ENCODE data around the gene LRRC66. TPM values are rescaled to one million over a fixed set of nuclear protein-coding genes. Genes with fewer than 3 reads are reported as not detected.

LRRC66 gene

DNA sequence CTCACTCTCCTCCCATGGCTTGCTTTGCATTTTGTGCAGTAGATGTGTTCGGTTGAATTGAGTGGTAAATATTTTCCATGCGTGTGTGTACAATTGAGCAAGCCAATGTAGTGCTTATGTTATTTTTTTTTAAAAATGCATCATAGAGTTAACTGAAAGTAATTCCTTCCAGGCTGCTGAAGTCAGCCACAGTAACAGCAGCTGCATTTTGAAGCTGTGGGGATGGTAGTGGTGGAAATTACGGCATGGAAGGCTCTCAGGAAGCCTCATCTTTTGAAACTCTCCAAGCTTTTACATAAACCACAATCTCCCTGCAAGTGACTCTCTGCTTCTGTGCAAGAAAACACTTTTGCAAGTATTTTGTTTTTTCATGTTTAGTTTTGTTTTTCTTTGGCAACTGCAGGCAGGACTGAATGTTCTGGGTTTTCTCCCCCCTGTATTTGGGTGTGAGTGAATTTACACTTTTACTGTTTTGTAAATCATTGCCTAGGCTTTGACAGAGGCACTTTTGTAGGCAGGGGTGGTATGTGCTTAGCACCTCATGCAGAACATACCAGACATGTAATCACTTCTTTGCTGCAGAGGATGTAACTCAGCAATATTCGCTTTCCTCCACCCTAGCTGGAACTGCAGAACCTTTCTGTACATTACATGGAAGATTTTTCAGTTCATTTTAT is 56.2 kb downstream of the LRRC66 start:
- Histone ChIP-seq H3K4me2 (ENCODE audit: low read length) (no peak overlapping the region), H3K36me3 (ENCODE audit: insufficient read depth, low read length) (no peaks in the 10 kb centered on the region), H3K4me3 (ENCODE audit: low read length) (no peak overlapping the region), H3K4me1 (ENCODE audit: control insufficient read depth, insufficient read depth, low read length) (no peaks in the 10 kb centered on the region), H3K9me3 (replicated peaks; ENCODE audit: low read length) (no peaks in the 10 kb centered on the region), H3K27me3 (ENCODE audit: control insufficient read depth, insufficient read depth, low read length) (peaks cover 14% of the 10 kb centered on the region), H3K9ac (ENCODE audit: low read depth, low read length) (no peak overlapping the region)

DNA sequence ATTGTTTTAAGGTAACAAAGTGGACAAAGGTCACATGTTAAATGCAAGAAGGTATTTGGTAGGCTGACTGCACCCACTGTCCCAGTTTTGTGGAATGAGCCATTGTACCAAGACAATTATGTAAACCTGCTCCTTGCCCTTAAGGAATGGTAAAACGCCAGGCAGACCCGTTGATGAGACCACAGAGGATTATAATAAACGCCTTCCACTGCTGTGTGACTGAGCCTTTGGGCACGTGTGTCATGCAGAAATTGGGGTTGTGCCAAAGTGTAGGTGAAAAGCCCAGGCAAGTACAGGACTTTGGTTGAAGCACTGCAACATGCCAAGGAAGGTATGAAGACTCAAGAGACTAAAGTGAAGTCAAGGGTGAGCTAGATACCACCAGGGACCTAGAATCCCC is 59.7 kb downstream of the LRRC66 start:
- H3K4me2 ChIP-seq (ENCODE audit: low read length) = no peak overlapping the region
- no peak overlapping the region for H3K9ac ChIP-seq (ENCODE audit: low read depth, low read length)
- peaks cover 16% of the 10 kb centered on the region for H3K27me3 ChIP-seq (ENCODE audit: control insufficient read depth, insufficient read depth, low read length)
- no peaks in the 10 kb centered on the region for H3K4me1 ChIP-seq (ENCODE audit: control insufficient read depth, insufficient read depth, low read length)
- H3K4me3 ChIP-seq (ENCODE audit: low read length) = no peak overlapping the region
- H3K36me3 ChIP-seq (ENCODE audit: insufficient read depth, low read length) = no peaks in the 10 kb centered on the region
- H3K9me3 ChIP-seq (replicated peaks; ENCODE audit: low read length) = no peaks in the 10 kb centered on the region

DNA sequence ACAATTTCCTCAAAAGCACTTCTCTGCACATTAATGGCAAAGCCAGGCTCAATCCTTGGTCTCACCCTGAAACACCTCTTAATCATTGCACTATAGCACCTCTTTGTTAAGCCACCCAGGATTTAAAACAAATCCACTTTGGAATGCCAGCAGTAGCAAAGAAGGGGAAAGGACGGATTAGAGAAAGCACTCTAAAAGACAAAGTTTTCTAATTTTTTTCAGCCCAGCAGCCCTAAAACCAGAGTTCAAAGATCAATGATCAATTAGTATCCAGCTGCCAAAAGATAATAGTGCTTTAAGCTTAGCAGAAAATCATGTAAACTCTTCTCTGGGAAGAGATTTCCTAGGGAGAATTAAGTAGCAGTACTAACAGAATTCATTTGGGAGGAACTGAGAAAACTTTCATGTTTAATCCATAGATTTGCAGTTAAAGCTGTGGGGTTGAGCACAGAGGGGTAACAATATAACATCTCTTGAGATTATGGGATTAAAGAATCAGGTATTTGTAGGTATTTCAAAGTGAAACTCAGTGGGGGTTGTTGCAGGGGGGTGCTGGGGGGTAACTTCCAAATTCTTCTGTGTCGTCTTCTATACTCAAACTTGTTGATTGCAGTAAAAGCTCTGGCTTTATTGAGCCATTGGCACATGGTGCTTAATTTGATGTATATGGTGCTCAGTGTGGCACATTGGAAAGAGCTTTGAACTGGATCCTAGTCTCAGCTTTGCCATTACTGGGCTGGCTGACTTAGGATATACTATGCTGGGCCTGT is 61.8 kb downstream of the LRRC66 start:
- Histone ChIP-seq H3K4me2 (ENCODE audit: low read length) (no peak overlapping the region), H3K9ac (ENCODE audit: low read depth, low read length) (no peak overlapping the region), H3K4me1 (ENCODE audit: control insufficient read depth, insufficient read depth, low read length) (no peaks in the 10 kb centered on the region), H3K4me3 (ENCODE audit: low read length) (no peak overlapping the region), H3K27me3 (ENCODE audit: control insufficient read depth, insufficient read depth, low read length) (peaks cover 24% of the 10 kb centered on the region), H3K36me3 (ENCODE audit: insufficient read depth, low read length) (no peaks in the 10 kb centered on the region), H3K9me3 (replicated peaks; ENCODE audit: low read length) (no peaks in the 10 kb centered on the region)

Small RNA genes within 50 kb of the gene (small RNA-seq; reads per million reads assigned to genes)
- not detected for gene AC104784.1
